Left forelimb (tissue), 1 donor: ENCODE results near the gene USP13.
"Not testable (repeated sequence)": the region's sequence is repeated elsewhere in the genome, so short reads cannot be mapped to it uniquely, and the experiment has no call there.

Experiments
- DNase-seq: peaks from one replicate; pipeline ENCODE4 v3.0.0-alpha.2; 2018; ENCODE audit warnings: low spot score

Gene USP13

DNA sequence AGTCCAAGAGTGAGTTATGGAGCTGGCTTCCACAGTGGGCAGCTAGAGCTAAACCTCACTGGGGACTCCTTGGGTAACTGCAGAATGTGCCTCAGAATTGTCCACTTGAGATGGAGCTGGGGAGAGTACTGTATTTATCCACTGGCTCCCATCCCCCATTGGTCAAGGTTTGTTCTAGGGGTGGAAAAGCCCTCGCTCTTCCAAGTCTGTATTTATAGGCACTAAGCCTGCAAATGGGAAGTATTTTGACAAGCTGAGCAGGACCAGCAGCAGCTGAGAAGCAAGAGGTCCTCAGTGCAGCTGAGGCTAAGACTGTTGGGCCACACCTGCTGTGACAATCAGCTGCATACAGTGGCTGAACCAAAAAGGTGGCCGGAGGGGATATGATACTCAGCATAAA, 5.8 kb downstream of the USP13 start:
- DNase-seq = no peak

GRCh38 chr3:179660872-179661271, 8.0 kb downstream of the USP13 start:
- DNase-seq = no peak

DNA sequence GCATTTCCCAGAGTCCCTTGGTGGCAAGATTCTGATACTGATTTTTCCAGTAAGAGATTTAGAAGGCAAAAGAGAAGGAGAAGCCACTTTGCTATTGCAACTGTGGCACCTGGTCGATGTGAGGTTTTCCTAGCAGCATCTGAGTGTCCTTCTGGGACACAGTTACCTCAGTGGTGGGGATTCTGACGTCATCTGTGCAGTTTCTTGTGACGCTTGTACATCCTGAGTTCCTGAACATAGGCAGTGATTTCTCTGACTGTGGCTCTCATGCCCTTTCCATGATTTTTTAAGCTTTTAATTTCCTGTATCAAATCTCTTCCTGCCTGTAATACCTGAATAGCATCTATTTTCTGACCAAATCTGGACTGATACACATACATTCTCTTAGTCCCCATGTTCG, 8.9 kb downstream of the USP13 start:
- no peak for DNase-seq

- no peak for DNase-seq
Measured at GRCh38 chr3:179663093-179663492, 10.3 kb downstream of the USP13 start.

DNA sequence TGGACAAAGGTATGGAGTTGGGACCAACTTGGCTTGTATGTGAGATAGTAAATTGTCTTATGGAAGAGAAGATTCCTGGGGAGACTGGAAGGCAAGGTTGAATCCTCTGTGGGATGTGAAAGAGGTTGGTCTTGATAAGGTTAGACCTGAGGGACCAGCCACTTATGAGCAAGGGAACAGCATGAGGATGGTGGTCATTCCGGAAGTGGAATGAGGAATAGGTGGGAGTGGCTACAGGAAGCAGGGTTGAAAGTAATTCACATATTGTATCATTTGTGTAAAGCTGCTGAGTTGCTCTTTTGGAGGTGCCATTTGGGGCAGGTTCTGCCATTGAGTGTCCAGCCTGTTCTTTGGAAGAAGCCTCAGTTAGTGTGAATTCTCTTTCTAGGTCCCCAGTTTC, 13.2 kb downstream of the USP13 start:
- DNase-seq = no peak

- no peak for DNase-seq
Measured at GRCh38 chr3:179666436-179667035, 13.7 kb downstream of the USP13 start.

DNA sequence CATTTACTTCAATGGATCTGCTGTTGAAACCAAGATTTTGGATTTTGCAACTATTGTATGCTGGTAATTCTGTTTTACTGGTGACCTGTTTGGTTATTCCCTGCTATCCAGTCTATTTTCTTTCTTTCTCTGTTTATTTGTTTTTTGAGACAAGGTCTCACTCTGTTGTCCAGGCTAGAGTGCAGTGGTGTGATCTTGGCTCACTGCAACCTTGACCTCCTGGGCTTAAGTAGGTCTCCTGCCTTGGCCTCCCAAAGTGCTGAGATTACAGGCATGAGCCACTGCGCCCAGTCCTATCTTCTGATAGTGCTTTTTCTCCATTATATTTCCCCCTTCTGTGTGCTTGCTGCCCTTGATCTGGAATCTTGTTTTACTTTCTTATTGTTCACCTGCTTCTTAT, 15.6 kb downstream of the USP13 start:
- DNase-seq = no peak

DNA sequence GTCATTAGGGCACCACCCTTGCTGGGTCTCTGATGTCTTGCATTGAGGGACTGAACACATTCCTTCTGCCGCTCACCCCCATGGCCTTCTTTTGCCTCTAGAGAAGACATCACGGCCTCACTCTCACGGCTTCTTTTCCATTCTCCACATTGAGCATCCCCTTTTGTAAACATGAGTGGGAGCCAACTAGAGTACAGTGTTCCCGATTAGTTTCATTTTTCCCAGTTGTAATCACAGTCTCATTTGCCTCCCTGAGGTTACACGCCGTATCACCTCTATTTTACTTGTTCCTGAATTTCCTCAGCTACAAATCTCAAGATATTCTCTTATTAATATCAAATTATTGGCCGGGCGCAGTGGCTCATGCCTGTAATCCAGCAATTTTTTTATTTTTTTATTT, 17.5 kb downstream of the USP13 start:
- DNase-seq = no peak

DNA sequence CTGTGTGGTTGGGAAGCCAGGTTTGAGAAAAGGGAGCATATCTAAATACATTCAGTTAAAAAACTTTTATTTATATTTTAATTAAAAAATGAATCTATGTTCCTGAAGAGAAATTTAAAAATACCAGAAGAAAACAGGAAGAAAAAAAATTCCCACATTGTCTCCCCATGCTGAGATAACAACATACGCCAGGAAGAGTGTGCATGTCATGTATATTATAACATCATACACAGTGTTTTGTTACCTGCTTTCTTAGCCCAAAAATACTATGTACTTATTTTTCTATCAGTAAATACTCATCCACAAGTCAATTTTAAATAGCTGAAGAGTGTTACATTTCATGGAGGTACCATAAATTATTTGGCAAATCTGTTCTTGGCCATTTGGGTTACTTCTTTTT, 18.5 kb downstream of the USP13 start:
- DNase-seq = no peak

- DNase-seq = no peak
Measured at GRCh38 chr3:179671747-179672242, 19.0 kb downstream of the USP13 start.

DNA sequence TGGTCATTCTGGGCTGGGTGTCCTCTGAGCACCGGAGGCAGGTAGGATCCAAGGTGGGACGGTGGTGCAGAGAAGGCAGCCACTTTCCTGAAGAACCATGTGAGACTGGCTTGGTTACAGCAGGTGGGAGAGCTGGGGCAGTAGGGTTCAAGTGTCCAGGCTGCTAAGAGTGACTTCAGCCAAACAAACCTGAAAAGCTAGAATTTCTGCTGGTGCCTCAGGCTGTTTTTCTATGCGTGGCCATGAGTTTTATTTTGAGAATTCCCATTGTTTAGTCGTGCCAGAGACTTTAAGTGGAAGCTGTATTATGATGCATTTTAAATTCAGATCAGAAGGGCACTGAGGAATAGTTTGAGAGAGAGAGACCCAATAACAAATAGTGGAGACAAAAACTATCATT, 20.1 kb downstream of the USP13 start:
- DNase-seq = no peak

DNA sequence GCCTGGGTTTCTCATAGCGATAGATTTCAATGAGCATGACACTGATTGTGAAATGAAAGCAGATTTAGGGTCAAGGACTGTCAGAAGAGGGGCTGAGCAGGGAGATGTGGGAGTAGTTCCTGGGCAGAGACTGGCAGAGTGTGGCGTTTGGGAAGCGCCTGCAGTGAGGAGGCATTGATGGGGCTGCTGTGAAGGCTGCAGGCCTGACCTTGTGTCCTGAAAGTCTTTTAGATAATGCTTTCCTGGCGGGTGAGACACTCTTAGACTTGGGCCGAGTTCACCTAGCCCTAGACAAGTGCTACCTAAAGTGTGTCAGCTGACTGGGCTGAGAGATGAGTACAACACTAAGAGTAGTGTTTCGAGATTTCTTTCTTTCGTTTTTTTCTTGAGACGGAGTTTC, 20.7 kb downstream of the USP13 start:
- no peak for DNase-seq

DNA sequence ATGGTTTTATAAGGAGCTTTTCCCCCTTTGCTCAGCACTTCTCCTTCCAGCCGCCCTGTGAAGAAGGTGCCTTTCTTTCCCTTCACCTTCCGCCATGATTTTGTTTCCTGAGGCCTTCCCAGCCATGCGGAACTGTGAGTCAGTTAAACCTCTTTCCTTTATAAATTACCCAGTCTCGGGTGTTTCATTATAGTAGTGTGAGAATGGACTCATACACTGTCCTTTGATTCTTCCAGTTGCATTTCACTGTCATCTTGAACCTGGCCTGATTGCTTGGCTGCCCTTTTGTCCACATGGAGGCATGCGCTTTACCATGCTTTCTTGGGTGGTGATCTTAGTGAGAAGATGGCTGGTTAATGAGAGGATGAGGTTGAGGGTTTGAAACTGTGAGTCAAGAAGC, 23.2 kb downstream of the USP13 start:
- no peak for DNase-seq

GRCh38 chr3:179677884-179678283, 25.0 kb downstream of the USP13 start:
- DNase-seq = no peak

DNA sequence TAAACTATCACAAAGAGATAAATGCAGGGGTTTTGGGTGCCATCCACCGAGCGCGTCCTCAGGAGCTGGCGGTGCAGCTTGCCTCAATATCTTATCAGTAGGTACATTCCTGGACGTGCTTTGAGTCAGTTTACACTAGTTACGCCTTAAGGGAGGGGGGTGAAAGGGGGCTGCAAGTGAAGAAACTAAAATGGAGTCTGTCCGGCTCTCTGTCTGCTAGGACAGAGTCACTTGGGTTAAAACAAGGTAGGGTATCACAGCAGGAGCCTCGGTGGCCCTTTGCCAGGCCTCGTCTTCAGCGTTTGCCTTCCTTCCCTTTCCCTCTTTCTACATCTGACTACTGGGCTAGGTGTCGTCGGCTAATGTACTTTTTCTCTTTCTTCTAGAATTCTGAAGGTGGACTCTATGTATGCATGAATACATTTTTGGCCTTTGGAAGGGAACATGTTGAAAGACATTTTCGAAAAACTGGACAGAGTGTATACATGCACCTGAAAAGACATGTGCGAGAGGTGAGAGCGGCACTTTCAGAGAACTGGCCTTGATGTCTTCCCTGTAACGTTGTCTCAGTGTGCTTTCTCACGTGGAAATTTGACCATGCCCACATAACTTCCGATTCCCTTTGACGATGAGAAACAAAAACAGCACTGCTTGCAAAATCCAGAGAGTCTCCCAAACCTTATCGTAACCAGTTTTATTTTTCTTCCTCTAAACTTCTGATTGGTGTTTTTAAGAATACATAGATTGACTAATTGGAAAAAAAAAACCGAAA, 28.8 kb downstream of the USP13 start:
- no peak for DNase-seq

DNA sequence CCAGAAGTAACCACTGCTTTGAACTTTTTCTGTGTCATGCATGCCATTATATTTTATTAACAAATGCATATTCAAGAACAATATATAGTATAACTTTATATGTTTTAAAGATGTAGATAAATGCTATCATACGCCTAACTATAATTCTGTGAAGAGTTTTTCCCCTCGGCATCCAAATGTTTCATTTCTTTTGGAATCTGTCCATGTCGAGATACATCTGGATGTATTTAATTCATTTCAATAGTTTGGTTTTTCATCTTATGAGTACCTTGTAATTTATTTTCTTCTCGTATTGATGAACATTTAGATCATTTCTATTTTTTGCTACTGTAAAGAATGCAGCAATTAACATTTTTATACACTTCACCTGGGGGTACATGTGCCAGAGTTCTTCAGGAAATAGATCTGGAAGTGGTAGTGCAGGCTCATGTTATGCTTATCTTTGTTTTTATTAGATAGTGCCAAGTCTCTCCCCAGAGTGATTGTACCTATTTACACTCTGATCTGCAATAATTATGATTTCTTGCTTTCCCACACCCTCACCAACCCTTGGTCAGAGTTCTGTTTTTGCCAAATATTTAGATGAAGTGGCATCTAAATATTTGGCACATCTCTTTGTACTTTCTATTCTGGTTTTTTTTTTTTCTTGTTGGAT, 29.7 kb downstream of the USP13 start:
- no peak for DNase-seq

DNA sequence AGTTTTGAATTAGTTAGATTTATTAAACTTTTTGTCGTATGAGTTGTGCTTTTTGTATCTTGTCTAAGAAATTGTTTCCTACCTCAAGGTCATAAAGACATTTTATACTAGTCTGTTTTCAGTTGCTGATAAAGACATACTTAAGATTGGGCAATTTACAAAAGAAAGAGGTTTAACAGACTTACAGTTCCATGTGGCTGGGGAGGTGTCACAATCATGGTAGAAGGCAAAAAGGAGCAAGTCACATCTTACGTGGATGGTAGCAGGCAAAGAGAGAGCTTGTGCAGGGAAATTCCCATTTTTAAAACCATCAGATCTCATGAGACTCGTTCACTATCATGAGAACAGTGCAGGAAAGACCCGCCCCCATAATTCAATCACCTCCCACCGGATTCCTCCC, 30.4 kb downstream of the USP13 start:
- not testable (repeated sequence) for DNase-seq

DNA sequence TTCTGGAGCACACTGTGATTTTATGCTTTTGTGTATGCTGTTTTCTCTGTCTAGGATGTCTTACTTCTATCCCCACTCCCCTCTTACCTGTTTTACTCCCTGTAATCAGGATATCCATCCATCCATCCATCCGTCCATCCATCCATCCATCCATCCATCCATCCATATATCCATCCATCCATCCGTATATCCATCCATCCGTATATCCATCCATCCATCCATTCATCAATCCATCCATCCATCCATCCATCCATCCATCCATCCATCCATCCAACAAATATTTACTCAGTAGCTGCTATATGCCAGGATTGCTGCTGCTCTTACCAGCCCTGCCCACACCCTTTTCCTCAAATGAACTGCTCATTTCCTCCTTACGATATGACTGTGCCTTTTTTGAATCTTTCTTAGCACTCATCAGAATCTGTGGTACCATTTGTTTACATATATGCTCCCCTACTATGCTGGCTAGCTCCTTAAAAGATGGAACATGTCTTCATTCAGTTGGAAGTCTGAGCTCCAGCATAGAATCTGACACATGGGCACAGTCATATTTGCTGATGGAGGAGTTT, 35.2 kb downstream of the USP13 start:
- no peak for DNase-seq

GRCh38 chr3:179688850-179689249, 36.0 kb downstream of the USP13 start:
- no peak for DNase-seq

GRCh38 chr3:179694731-179695130, 41.9 kb downstream of the USP13 start:
- no peak for DNase-seq

- DNase-seq = no peak
Measured at GRCh38 chr3:179695672-179696313, 43.0 kb downstream of the USP13 start.

- no peak for DNase-seq
Measured at GRCh38 chr3:179697736-179698332, 45.0 kb downstream of the USP13 start.
